Measurements from ENCODE around the gene AHCTF1.
A peak's percentile ranks its signal among the peaks of the same experiment; 100 is the strongest.
"Not testable (repeated sequence)": the region's sequence is repeated elsewhere in the genome, so short reads cannot be mapped to it uniquely, and the experiment has no call there.

AHCTF1 gene

GRCh38 chr1:246838118-246838456, 93.7 kb downstream of the AHCTF1 start:
- no peak for DNase-seq (ENCODE audit: low spot score)

- DNase-seq (ENCODE audit: low spot score): no peak
Measured at GRCh38 chr1:246837418-246838117, 94.2 kb downstream of the AHCTF1 start.

- DNase-seq (ENCODE audit: low spot score): no peak
Measured at GRCh38 chr1:246836209-246836966, 95.4 kb downstream of the AHCTF1 start.

- DNase-seq (ENCODE audit: low spot score): no peak
Measured at GRCh38 chr1:246831543-246831942, 100.2 kb downstream of the AHCTF1 start.

GRCh38 chr1:246828818-246829217, 102.9 kb downstream of the AHCTF1 start:
- DNase-seq (ENCODE audit: low spot score): no peak

GRCh38 chr1:246827396-246827795, 104.4 kb downstream of the AHCTF1 start:
- DNase-seq (ENCODE audit: low spot score): no peak

- DNase-seq (ENCODE audit: low spot score): no peak
Measured at GRCh38 chr1:246825557-246826175, 106.1 kb downstream of the AHCTF1 start.

GRCh38 chr1:246824541-246824940, 107.2 kb downstream of the AHCTF1 start:
- DNase-seq (ENCODE audit: low spot score): no peak

- DNase-seq (ENCODE audit: low spot score): not testable (repeated sequence)
Measured at GRCh38 chr1:246822154-246822553, 109.6 kb downstream of the AHCTF1 start.

- DNase-seq (ENCODE audit: low spot score): no peak
Measured at GRCh38 chr1:246820666-246821065, 111.1 kb downstream of the AHCTF1 start.

GRCh38 chr1:246817778-246818177, 114.0 kb downstream of the AHCTF1 start:
- peak; percentile 71 for DNase-seq (ENCODE audit: low spot score)

- DNase-seq (ENCODE audit: low spot score): no peak
Measured at GRCh38 chr1:246815693-246816270, 116.0 kb downstream of the AHCTF1 start.

GRCh38 chr1:246814890-246815289, 116.9 kb downstream of the AHCTF1 start:
- no peak for DNase-seq (ENCODE audit: low spot score)

- not testable (repeated sequence) for DNase-seq (ENCODE audit: low spot score)
Measured at GRCh38 chr1:246813325-246813724, 118.4 kb downstream of the AHCTF1 start.

GRCh38 chr1:246811985-246812384, 119.8 kb downstream of the AHCTF1 start:
- no peak for DNase-seq (ENCODE audit: low spot score)

- DNase-seq (ENCODE audit: low spot score): no peak
Measured at GRCh38 chr1:246809473-246809872, 122.3 kb downstream of the AHCTF1 start.

GRCh38 chr1:246805135-246805716, 126.5 kb downstream of the AHCTF1 start:
- no peak for DNase-seq (ENCODE audit: low spot score)

GRCh38 chr1:246803883-246804282, 127.9 kb downstream of the AHCTF1 start:
- no peak for DNase-seq (ENCODE audit: low spot score)

- DNase-seq (ENCODE audit: low spot score): no peak
Measured at GRCh38 chr1:246803373-246803772, 128.4 kb downstream of the AHCTF1 start.

- DNase-seq (ENCODE audit: low spot score): no peak
Measured at GRCh38 chr1:246801241-246802020, 130.3 kb downstream of the AHCTF1 start.

GRCh38 chr1:246800756-246801155, 131.0 kb downstream of the AHCTF1 start:
- DNase-seq (ENCODE audit: low spot score): no peak

- DNase-seq (ENCODE audit: low spot score): no peak
Measured at GRCh38 chr1:246800356-246800755, 131.4 kb downstream of the AHCTF1 start.

All from D341Med (cell line).